Prostate gland (tissue), 2 donors: Measurements from ENCODE around the gene CST3.

ENCODE experiments used
- CTCF ChIP-seq, 4 experiments: fragments of 200-600 bp in 2 of 4; fragments of 450-650 bp in 2 of 4; sonication (generic) in 2 of 4; IDR thresholded peaks; 1 replicate in 3 of 4; 2 replicates in 1 of 4; pipeline ENCODE4 v1.5.1; 2016 to 2019; ENCODE audit warnings: antibody characterized with exemption in 4 of 4, mild to moderate bottlenecking in 2 of 4, moderate library complexity in 2 of 4
- POLR2AphosphoS5 ChIP-seq: sonication (generic); formaldehyde crosslinking; IDR thresholded peaks from one replicate; pipeline ENCODE4 v1.6.1; 2017; ENCODE audit warnings: antibody characterized with exemption

GRCh38 chr20:23640671-23641667 lies 3.2 kb upstream of the CST3 start:
- TF ChIP-seq CTCF (IDR thresholded peaks at IDR 0.05) (no peak), POLR2AphosphoS5 (no peak)
